ENCODE data around the gene NPR1.

NPR1 gene

GRCh38 chr1:153649137-153649862 is 29.2 kb upstream of the NPR1 start:
- no peak for DNase-seq (ENCODE audit: low spot score)
- in situ Hi-C loops (cut with MboI; ENCODE audit: low sequenced_read_pairs, unreplicated experiment): no loop called here
- TF ChIP-seq, protein P1, sequence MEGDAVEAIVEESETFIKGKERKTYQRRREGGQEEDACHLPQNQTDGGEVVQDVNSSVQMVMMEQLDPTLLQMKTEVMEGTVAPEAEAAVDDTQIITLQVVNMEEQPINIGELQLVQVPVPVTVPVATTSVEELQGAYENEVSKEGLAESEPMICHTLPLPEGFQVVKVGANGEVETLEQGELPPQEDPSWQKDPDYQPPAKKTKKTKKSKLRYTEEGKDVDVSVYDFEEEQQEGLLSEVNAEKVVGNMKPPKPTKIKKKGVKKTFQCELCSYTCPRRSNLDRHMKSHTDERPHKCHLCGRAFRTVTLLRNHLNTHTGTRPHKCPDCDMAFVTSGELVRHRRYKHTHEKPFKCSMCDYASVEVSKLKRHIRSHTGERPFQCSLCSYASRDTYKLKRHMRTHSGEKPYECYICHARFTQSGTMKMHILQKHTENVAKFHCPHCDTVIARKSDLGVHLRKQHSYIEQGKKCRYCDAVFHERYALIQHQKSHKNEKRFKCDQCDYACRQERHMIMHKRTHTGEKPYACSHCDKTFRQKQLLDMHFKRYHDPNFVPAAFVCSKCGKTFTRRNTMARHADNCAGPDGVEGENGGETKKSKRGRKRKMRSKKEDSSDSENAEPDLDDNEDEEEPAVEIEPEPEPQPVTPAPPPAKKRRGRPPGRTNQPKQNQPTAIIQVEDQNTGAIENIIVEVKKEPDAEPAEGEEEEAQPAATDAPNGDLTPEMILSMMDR (IDR thresholded peaks at IDR 0.05; ENCODE audit: borderline replicate concordance, control extremely low read depth, extremely low read depth, insufficient read depth, missing control alignments): no peak

DNA sequence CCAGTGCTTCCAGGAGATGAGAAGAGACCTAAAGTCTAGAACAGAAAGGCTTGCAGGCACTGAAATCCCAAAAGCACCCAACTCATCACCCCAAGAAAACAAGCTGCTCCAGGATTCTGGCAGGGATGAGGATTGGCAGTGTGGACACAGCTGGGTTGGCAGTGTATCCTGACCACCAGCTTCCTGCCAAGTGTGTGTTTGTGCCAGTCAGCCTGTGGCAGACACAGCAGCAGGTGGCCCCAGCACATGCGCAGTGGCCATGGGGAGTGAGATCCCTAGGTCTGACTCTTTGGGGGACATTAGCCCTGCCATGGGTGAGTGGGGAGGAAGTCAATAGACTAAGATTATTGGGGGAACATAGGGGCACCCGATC is 28.6 kb upstream of the NPR1 start:
- TF ChIP-seq, protein P1 (IDR thresholded peaks at IDR 0.05; ENCODE audit: borderline replicate concordance, control extremely low read depth, extremely low read depth, insufficient read depth, missing control alignments): no peak
- no peak for DNase-seq (ENCODE audit: low spot score)
- in situ Hi-C loops (cut with MboI; ENCODE audit: low sequenced_read_pairs, unreplicated experiment): no loop called here

- no peak for DNase-seq (ENCODE audit: low spot score)
- TF ChIP-seq, protein P1 (IDR thresholded peaks at IDR 0.05; ENCODE audit: borderline replicate concordance, control extremely low read depth, extremely low read depth, insufficient read depth, missing control alignments): no peak
- in situ Hi-C loops (cut with MboI; ENCODE audit: low sequenced_read_pairs, unreplicated experiment): no loop called here
These were observed 26.7 kb upstream of the NPR1 start for GRCh38 chr1:153651771-153652170.

GRCh38 chr1:153652805-153653500 is 25.5 kb upstream of the NPR1 start:
- in situ Hi-C loops (cut with MboI; ENCODE audit: low sequenced_read_pairs, unreplicated experiment): no loop called here
- DNase-seq (ENCODE audit: low spot score): no peak
- TF ChIP-seq, protein P1 (IDR thresholded peaks at IDR 0.05; ENCODE audit: borderline replicate concordance, control extremely low read depth, extremely low read depth, insufficient read depth, missing control alignments): no peak

DNA sequence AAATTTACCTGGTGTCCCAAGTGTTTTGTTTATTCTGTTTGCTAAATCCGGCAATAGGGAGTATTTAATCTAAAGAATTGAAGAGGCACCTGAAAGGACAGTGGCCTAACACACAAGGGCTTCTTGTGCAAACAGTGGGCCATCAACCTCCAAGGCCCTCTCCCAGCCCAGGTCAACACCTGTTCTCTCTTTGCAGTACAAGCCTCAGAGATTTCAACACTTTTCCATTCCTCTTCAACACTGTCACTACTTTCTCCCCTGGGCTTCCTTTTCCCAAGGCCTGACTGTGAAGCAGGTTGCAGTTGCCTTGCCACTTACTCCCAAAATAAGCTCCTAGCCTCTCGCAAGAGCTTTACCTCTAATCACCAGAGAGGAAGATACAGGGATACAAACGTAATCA is 23.2 kb upstream of the NPR1 start:
- DNase-seq (ENCODE audit: low spot score): no peak
- TF ChIP-seq, protein P1 (IDR thresholded peaks at IDR 0.05; ENCODE audit: borderline replicate concordance, control extremely low read depth, extremely low read depth, insufficient read depth, missing control alignments): no peak
- in situ Hi-C loops (cut with MboI; ENCODE audit: low sequenced_read_pairs, unreplicated experiment): no loop called here

DNA sequence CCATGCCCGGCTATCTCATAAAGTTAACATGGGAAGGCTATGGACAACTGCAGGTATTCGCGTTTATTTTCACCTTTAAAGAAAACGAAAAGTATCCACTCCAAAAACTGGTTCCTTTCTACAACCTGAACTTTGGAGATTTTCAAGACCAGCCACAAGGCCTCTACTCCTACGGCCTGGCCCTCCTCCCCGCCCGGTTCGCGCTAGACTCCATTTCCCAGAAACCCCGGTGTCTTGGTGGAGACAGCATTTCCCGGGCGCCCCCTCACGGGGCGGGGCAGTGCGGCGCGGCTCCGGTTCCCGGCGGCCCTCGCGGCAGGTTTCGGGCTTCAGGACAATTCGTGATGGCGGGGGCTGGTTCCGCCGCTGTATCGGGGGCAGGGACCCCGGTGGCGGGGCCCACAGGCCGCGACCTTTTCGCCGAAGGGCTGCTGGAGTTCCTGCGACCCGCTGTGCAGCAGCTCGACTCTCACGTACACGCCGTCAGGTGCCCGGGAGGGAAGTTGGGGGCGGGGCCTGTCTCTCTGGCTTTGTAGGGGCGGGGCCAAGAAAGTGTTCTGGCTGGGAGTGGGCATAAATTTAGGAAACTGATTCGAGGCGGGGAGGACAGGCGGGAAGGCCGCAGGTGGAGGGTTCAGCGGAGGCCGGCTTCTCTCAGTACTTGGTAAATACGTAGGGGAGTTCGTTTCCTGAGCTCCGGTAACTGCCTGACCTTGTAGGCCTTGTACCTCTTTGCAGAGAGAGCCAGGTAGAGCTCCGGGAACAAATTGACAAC is 19.9 kb upstream of the NPR1 start, which contains the start of gene SNAPIN:
SNAPIN (plus strand) TSS at position 304 of the 775 bp plus-strand sequence; CDS start at position 345, 41 bp downstream.
- peak; percentile 94 for DNase-seq (ENCODE audit: low spot score)
- in situ Hi-C loops (cut with MboI; ENCODE audit: low sequenced_read_pairs, unreplicated experiment): no loop called here
- TF ChIP-seq, protein P1 (IDR thresholded peaks at IDR 0.05; ENCODE audit: borderline replicate concordance, control extremely low read depth, extremely low read depth, insufficient read depth, missing control alignments): no peak
